Measurements from ENCODE around the gene GPHA2.

DNA sequence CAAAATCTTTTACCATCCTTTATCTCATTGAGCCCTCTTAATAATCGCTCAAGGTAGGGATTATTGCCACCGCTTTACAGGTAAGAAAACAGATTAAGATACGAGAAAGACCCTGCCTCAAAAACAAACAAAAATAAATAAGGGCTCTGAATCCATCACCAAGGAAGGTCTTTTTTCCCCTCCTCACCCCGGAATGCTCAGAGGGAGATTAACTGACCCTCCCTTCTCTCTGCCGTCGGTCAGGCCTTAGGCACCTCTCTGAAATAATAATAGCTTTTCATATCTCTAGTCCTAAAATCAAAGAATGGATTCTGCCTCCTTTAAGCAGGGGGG lies 18.1 kb downstream of the GPHA2 start:
- TF ChIP-seq, protein P1, sequence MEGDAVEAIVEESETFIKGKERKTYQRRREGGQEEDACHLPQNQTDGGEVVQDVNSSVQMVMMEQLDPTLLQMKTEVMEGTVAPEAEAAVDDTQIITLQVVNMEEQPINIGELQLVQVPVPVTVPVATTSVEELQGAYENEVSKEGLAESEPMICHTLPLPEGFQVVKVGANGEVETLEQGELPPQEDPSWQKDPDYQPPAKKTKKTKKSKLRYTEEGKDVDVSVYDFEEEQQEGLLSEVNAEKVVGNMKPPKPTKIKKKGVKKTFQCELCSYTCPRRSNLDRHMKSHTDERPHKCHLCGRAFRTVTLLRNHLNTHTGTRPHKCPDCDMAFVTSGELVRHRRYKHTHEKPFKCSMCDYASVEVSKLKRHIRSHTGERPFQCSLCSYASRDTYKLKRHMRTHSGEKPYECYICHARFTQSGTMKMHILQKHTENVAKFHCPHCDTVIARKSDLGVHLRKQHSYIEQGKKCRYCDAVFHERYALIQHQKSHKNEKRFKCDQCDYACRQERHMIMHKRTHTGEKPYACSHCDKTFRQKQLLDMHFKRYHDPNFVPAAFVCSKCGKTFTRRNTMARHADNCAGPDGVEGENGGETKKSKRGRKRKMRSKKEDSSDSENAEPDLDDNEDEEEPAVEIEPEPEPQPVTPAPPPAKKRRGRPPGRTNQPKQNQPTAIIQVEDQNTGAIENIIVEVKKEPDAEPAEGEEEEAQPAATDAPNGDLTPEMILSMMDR (IDR thresholded peaks at IDR 0.05) = no peak
- no peak for TF ChIP-seq POLR2A (IDR thresholded peaks at IDR 0.05)
